Activated CD8-positive, alpha-beta T cell treated with anti-CD3 and anti-CD28 coated beads for 36 hours (primary cell): ENCODE data around the gene CHD5. TPM values are rescaled to one million over a fixed set of nuclear protein-coding genes. Genes with fewer than 3 reads are reported as not detected.

Experiments
- ATAC-seq: fragments of 200-7000 bp; cut with Tn5 transposase; one replicate; pipeline ENCODE4 v1.10.0; 2021; ENCODE audit warnings: mild to moderate bottlenecking, moderate library complexity
- CTCF ChIA-PET: fragments of 350-600 bp; sonication (Branson Sonifier 250); formaldehyde crosslinking; loops from one replicate; lab custom pipeline; 2021; ENCODE audit warnings: antibody characterized with exemption; lab: Charles Lee
- POLR2A ChIA-PET: fragments of 350-600 bp; sonication (Branson Sonifier 250); formaldehyde crosslinking; loops from one replicate; lab custom pipeline; 2021; ENCODE audit warnings: antibody characterized with exemption; lab: Charles Lee
- DNase-seq: peaks from one replicate; pipeline ENCODE4 v3.0.0-alpha.2; 2020
- H3K27ac Mint-ChIP-seq: one replicate; pipeline ENCODE4 v1.8.0; 2021; ENCODE audit warnings: mild to moderate bottlenecking, mixed read lengths
- H3K27me3 Mint-ChIP-seq: one replicate; pipeline ENCODE4 v1.8.0; 2021; ENCODE audit warnings: mixed read lengths
- H3K36me3 Mint-ChIP-seq: one replicate; pipeline ENCODE4 v1.8.0; 2021; ENCODE audit warnings: low read depth, mixed read lengths
- H3K4me1 Mint-ChIP-seq: one replicate; pipeline ENCODE4 v1.8.0; 2021; ENCODE audit warnings: low read depth, mixed read lengths
- H3K4me3 Mint-ChIP-seq: one replicate; pipeline ENCODE4 v1.8.0; 2021; ENCODE audit warnings: mild to moderate bottlenecking, moderate library complexity, mixed read lengths
- H3K9me3 Mint-ChIP-seq: one replicate; pipeline ENCODE4 v1.8.0; 2021; ENCODE audit warnings: mixed read lengths
- CTCF ChIP-seq: fragments of 200-600 bp; IDR thresholded peaks from one replicate; pipeline ENCODE4 v1.8.0; 2022; ENCODE audit warnings: antibody characterized with exemption, mild to moderate bottlenecking
- intact Hi-C: fragments of 100-400 bp; cut with micrococcal nuclease; formaldehyde crosslinking; loops from one replicate; pipeline ENCODE4 v1.10.0; 2022
- total RNA-seq, 2 experiments: library from RNA; stranded (reverse); gene quantifications; one replicate each; pipeline ENCODE4 v1.2.3, GENCODE V29; 2021

CHD5 gene
- total RNA-seq, 2 experiments from 2014 or later = 0.61 to 0.63 TPM

- DNase-seq = no peak
- no peak overlapping the region for H3K27ac Mint-ChIP-seq
- no peak overlapping the region for H3K4me3 Mint-ChIP-seq
- ChIA-PET CTCF (no interaction called here), POLR2A (no interaction called here)
- ATAC-seq = no peak
- peaks cover 5% of the 10 kb centered on the region for H3K27me3 Mint-ChIP-seq
- H3K9me3 Mint-ChIP-seq = peaks cover 10% of the 10 kb centered on the region
- H3K4me1 Mint-ChIP-seq = no peaks in the 10 kb centered on the region
- TF ChIP-seq CTCF = no peak
- H3K36me3 Mint-ChIP-seq = no peaks in the 10 kb centered on the region
- intact Hi-C loops = no loop called here
Observed at GRCh38 chr1:6117064-6117463, 63.1 kb downstream of the CHD5 start.

- no peak overlapping the region for H3K4me3 Mint-ChIP-seq
- intact Hi-C loops = no loop called here
- no peak for TF ChIP-seq CTCF
- ChIA-PET CTCF (no interaction called here), POLR2A (interaction anchor here (2.0 kb wide), 1 partner anchor 16 kb away, joined by 5 read pairs; no protein-coding TSS in a partner anchor)
- H3K27ac Mint-ChIP-seq = no peak overlapping the region
- H3K27me3 Mint-ChIP-seq = peaks cover 5% of the 10 kb centered on the region
- DNase-seq = no peak
- H3K4me1 Mint-ChIP-seq = no peaks in the 10 kb centered on the region
- no peak for ATAC-seq
- H3K9me3 Mint-ChIP-seq = peaks cover 10% of the 10 kb centered on the region
- H3K36me3 Mint-ChIP-seq = no peaks in the 10 kb centered on the region
Observed at GRCh38 chr1:6116137-6116536, 64.0 kb downstream of the CHD5 start.

- no peak for ATAC-seq
- H3K36me3 Mint-ChIP-seq = no peaks in the 10 kb centered on the region
- H3K9me3 Mint-ChIP-seq = peaks cover 10% of the 10 kb centered on the region
- peaks cover 7% of the 10 kb centered on the region for H3K27me3 Mint-ChIP-seq
- TF ChIP-seq CTCF = no peak
- POLR2A ChIA-PET = no interaction called here
- no peak overlapping the region for H3K27ac Mint-ChIP-seq
- no peaks in the 10 kb centered on the region for H3K4me1 Mint-ChIP-seq
- intact Hi-C loops = no loop called here
- CTCF ChIA-PET = no interaction called here
- DNase-seq = no peak
- H3K4me3 Mint-ChIP-seq = no peak overlapping the region
Observed at GRCh38 chr1:6113745-6114144, 66.4 kb downstream of the CHD5 start.

GRCh38 chr1:6113116-6113515, 67.0 kb downstream of the CHD5 start:
- H3K36me3 Mint-ChIP-seq = no peaks in the 10 kb centered on the region
- peaks cover 12% of the 10 kb centered on the region for H3K27me3 Mint-ChIP-seq
- ATAC-seq = no peak
- POLR2A ChIA-PET = interaction anchor here (1.0 kb wide), 1 partner anchor 12 kb away, joined by 5 read pairs; no protein-coding TSS in a partner anchor
- H3K27ac Mint-ChIP-seq = no peak overlapping the region
- H3K4me1 Mint-ChIP-seq = no peaks in the 10 kb centered on the region
- H3K4me3 Mint-ChIP-seq = no peak overlapping the region
- H3K9me3 Mint-ChIP-seq = peaks cover 10% of the 10 kb centered on the region
- no peak for TF ChIP-seq CTCF
- DNase-seq = no peak
- CTCF ChIA-PET = interaction anchor here (0.8 kb wide), 1 partner anchor 72 kb away, joined by 3 read pairs; no protein-coding TSS in a partner anchor
- intact Hi-C loops = no loop called here

- no peak for TF ChIP-seq CTCF
- Mint-ChIP-seq H3K9me3 (peaks cover 8% of the 10 kb centered on the region), H3K4me1 (no peaks in the 10 kb centered on the region), H3K4me3 (no peak overlapping the region), H3K36me3 (no peaks in the 10 kb centered on the region), H3K27me3 (peaks cover 13% of the 10 kb centered on the region), H3K27ac (no peak overlapping the region)
- ChIA-PET CTCF (interaction anchor here (0.8 kb wide), 2 partner anchors 73 to 134 kb away, joined by 3 read pairs; no protein-coding TSS in a partner anchor), POLR2A (interaction anchor here (0.6 to 1.0 kb wide), 2 partner anchors 12 to 446 kb away, joined by 3 to 5 read pairs; no protein-coding TSS in a partner anchor)
- intact Hi-C loops = no loop called here
- DNase-seq = no peak
- ATAC-seq = no peak
Observed at GRCh38 chr1:6112690-6113005, 67.5 kb downstream of the CHD5 start.
